GM12878 (cell line): ENCODE data around the gene TCP11L1. TPM values are rescaled to one million over a fixed set of nuclear protein-coding genes. Genes with fewer than 3 reads are reported as not detected.

ENCODE experiments used
- ATAC-seq: fragments of 200-7000 bp; cut with Tn5 transposase; 3 replicates; pipeline ENCODE4 v1.9.1; 2020; ENCODE audit warnings: mild to moderate bottlenecking, moderate library complexity
- BruUV-seq: library from RNA; stranded (reverse); fragments of 400-500 nt; replicated peaks from 2 replicates; lab custom pipeline; 2021; lab: Mats Ljungman, UMichigan
- CTCF ChIA-PET: fragments of 300-600 bp; sonication (Branson Sonifier 250); formaldehyde crosslinking; extraction: SDS; loops from one replicate; lab custom pipeline; 2021; ENCODE audit warnings: inconsistent platforms; lab: Yijun Ruan, JAX
- POLR2A ChIA-PET: fragments of 350-600 bp; formaldehyde crosslinking; extraction: SDS; loops from one replicate; lab custom pipeline; 2021; ENCODE audit warnings: inconsistent platforms; lab: Charles Lee
- RAD21 ChIA-PET: fragments of 300-600 bp; sonication (Branson Sonifier 250); formaldehyde crosslinking; loops from one replicate; lab custom pipeline; 2023; ENCODE audit warnings: antibody characterized with exemption; ENCODE audit not compliant: unreplicated experiment; lab: Charles Lee
- SMC1A ChIA-PET: fragments of 300-600 bp; sonication (Branson Sonifier 250); formaldehyde crosslinking; loops from one replicate; lab custom pipeline; 2023; ENCODE audit not compliant: unreplicated experiment, uncharacterized antibody; lab: Charles Lee
- DNase-seq: peaks from one replicate; pipeline ENCODE4 v3.0.0-alpha.2; 2011; ENCODE audit warnings: low read depth, low spot score
- FAIRE-seq: peaks from 3 replicates; lab custom pipeline; 2011; peaks lifted over from hg19 to GRCh38; lab: Jason Lieb, UNC
- H2AFZ ChIP-seq: 2 replicates; pipeline ENCODE4 v1.6.0; 2011; ENCODE audit warnings: low read depth, low read length, control low read depth; ENCODE audit not compliant: control insufficient read depth
- H3K27ac ChIP-seq: 2 replicates; pipeline ENCODE4 v1.5.1; 2011; ENCODE audit warnings: control low read depth; ENCODE audit not compliant: control insufficient read depth, insufficient read depth
- H3K27me3 ChIP-seq, 2 experiments: replicated peaks in 1 of 2; 2 replicates each; pipeline versions ENCODE4 v1.6.0 to v1.6.1; 2011; ENCODE audit warnings: low read length in 1 of 2; ENCODE audit not compliant: control insufficient read depth in 2 of 2, insufficient read depth in 2 of 2
- H3K36me3 ChIP-seq, 2 experiments: 2 replicates each; pipeline ENCODE4 v1.5.1; 2011; ENCODE audit warnings: low read length in 1 of 2; ENCODE audit not compliant: control insufficient read depth in 2 of 2, insufficient read depth in 2 of 2
- H3K4me1 ChIP-seq: 2 replicates; pipeline ENCODE4 v1.6.1; 2011; ENCODE audit warnings: mild to moderate bottlenecking, low read length, moderate library complexity, mixed read lengths; ENCODE audit not compliant: control insufficient read depth, insufficient read depth
- H3K4me2 ChIP-seq: 2 replicates; pipeline ENCODE4 v1.6.0; 2011; ENCODE audit warnings: control low read depth; ENCODE audit not compliant: control insufficient read depth, insufficient read depth
- H3K4me3 ChIP-seq: fragments of 200-600 bp; sonication (generic); 2 replicates; pipeline ENCODE4 v1.5.1; 2016
- H3K79me2 ChIP-seq: 2 replicates; pipeline ENCODE4 v1.6.0; 2011; ENCODE audit warnings: low read length; ENCODE audit not compliant: control insufficient read depth, insufficient read depth
- H3K9ac ChIP-seq: 2 replicates; pipeline ENCODE4 v1.8.0; 2011; ENCODE audit warnings: low read length, control low read depth, mixed read lengths; ENCODE audit not compliant: control insufficient read depth, insufficient read depth
- H3K9me3 ChIP-seq: replicated peaks from 3 replicates; pipeline ENCODE4 v1.5.1; 2011; ENCODE audit warnings: mild to moderate bottlenecking, low read length; ENCODE audit not compliant: control insufficient read depth, insufficient read depth
- H4K20me1 ChIP-seq: 2 replicates; pipeline ENCODE4 v1.6.0; 2011; ENCODE audit not compliant: control insufficient read depth, insufficient read depth
- ASH2L ChIP-seq: fragments of 300-600, 200-600 bp; sonication (generic); IDR thresholded peaks from 2 replicates; pipeline ENCODE4 v1.6.1; 2017; ENCODE audit warnings: low read depth, mild to moderate bottlenecking, borderline replicate concordance
- ATF3 ChIP-seq: IDR thresholded peaks from 2 replicates; pipeline ENCODE4 v1.6.1; 2011; ENCODE audit warnings: low read depth, mild to moderate bottlenecking, low read length, moderate library complexity, borderline replicate concordance; ENCODE audit errors: extremely low read depth
- BMI1 ChIP-seq: fragments of 450-650 bp; IDR thresholded peaks from 2 replicates; pipeline ENCODE4 v1.6.1; 2016; ENCODE audit warnings: mild to moderate bottlenecking, moderate library complexity, borderline replicate concordance
- E2F8 ChIP-seq: fragments of 450-650 bp; IDR thresholded peaks from 2 replicates; pipeline ENCODE4 v1.6.1; 2018; ENCODE audit warnings: mild to moderate bottlenecking, low read depth, moderate library complexity; ENCODE audit not compliant: partially characterized antibody
- IRF3 ChIP-seq: fragments of 450-650 bp; IDR thresholded peaks from 2 replicates; pipeline ENCODE4 v1.6.1; 2014; ENCODE audit warnings: mild to moderate bottlenecking
- IRF5 ChIP-seq: fragments of 450-650 bp; IDR thresholded peaks from 2 replicates; pipeline ENCODE4 v1.6.1; 2017; ENCODE audit warnings: borderline replicate concordance
- KAT2A ChIP-seq: conservative IDR thresholded peaks from 2 replicates; pipeline ENCODE4 v1.6.1; 2011; ENCODE audit warnings: low read depth, low read length; ENCODE audit not compliant: control insufficient read depth
- KLF5 ChIP-seq: fragments of 450-650 bp; IDR thresholded peaks from 2 replicates; pipeline ENCODE4 v1.6.1; 2014; ENCODE audit warnings: mild to moderate bottlenecking; ENCODE audit not compliant: partially characterized antibody
- MEF2B ChIP-seq: fragments of 450-650 bp; IDR thresholded peaks from 2 replicates; pipeline ENCODE4 v1.6.1; 2018; ENCODE audit warnings: mild to moderate bottlenecking, moderate library complexity; ENCODE audit not compliant: partially characterized antibody, poor library complexity, severe bottlenecking
- NR2F1 ChIP-seq: fragments of 450-650 bp; conservative IDR thresholded peaks from 2 replicates; pipeline ENCODE4 v1.6.1; 2017; ENCODE audit warnings: mild to moderate bottlenecking
- REST ChIP-seq: IDR thresholded peaks from 2 replicates; pipeline ENCODE4 v1.6.1; 2012; ENCODE audit warnings: mild to moderate bottlenecking, low read depth, low read length
- SRF ChIP-seq, 2 experiments: IDR thresholded peaks; 2 replicates each; pipeline ENCODE4 v1.6.1; 2011; ENCODE audit warnings: low read depth in 2 of 2, low read length in 2 of 2, mild to moderate bottlenecking in 1 of 2, moderate library complexity in 1 of 2
- TCF12 ChIP-seq: IDR thresholded peaks from 2 replicates; pipeline ENCODE4 v1.6.1; 2011; ENCODE audit warnings: low read depth, mild to moderate bottlenecking, low read length
- WRNIP1 ChIP-seq: IDR thresholded peaks from 2 replicates; pipeline ENCODE4 v1.6.1; 2011; ENCODE audit warnings: low read depth, low read length, improper control_type of control experiment, borderline replicate concordance
- ZSCAN29 ChIP-seq: fragments of 450-650 bp; IDR thresholded peaks from 2 replicates; pipeline ENCODE4 v1.6.1; 2017; ENCODE audit warnings: mild to moderate bottlenecking, moderate library complexity
- in situ Hi-C: fragments of 300-500 bp; cut with MboI; formaldehyde crosslinking; loops from 9 replicates; pipeline ENCODE4 v1.14.3; 2018; ENCODE audit warnings: mixed read lengths
- intact Hi-C: fragments of 100-400 bp; cut with micrococcal nuclease; formaldehyde crosslinking; loops from one replicate; pipeline ENCODE4 v1.14.2; 2022; ENCODE audit not compliant: unreplicated experiment
- polyA plus RNA-seq, 11 experiments: library from polyadenylated mRNA; depleted of rRNA in 4 of 11; unstranded in 6 of 11; stranded (reverse) in 5 of 11; fragments of >200 nt; fragmentation: Nextera tagmentation in 4 of 11; fragmentation: Illumina TruSeq in 1 of 11; extraction: Ambion mirVana in 4 of 11; extraction: Trizol in 1 of 11; gene quantifications; 1 replicate in 1 of 11; 2 replicates in 10 of 11; pipeline versions ENCODE4 v1.2.1 to v1.2.3, GENCODE V29; 2011 to 2016; ENCODE audit warnings: inconsistent platforms in 2 of 11, missing spikeins in 2 of 11, low read depth in 1 of 11
- total RNA-seq, 4 experiments: library from RNA; depleted of rRNA in 3 of 4; stranded (reverse); fragments of >200 nt in 3 of 4; fragmentation: Illumina TruSeq in 1 of 4; extraction: Trizol in 1 of 4; gene quantifications; 2 replicates each; pipeline versions ENCODE4 v1.2.1 to v1.2.3, GENCODE V29; 2013 to 2021

TCP11L1 gene
- total and polyA plus RNA-seq, 10 of the 15 experiments (the other 5 are each of a cell fraction or from before 2014, with no cell fraction given), result 5.3 to 15.7 (median 13.0) TPM

- no TSS peak for BruUV-seq
- Histone ChIP-seq H4K20me1 (no peaks in the 10 kb centered on the region), H3K4me1 (no peaks in the 10 kb centered on the region), H3K9ac (no peak overlapping the region), H3K4me3 (no peak overlapping the region), H2AFZ (no peak overlapping the region), H3K79me2 (no peaks in the 10 kb centered on the region), H3K9me3 (no peaks in the 10 kb centered on the region), H3K27me3 (no peaks in the 10 kb centered on the region), H3K36me3 (peaks cover 0 to 6% of the 10 kb centered on the region in 2 experiments; a peak in 2 of 4 replicates), H3K4me2 (no peak overlapping the region), H3K27ac (no peak overlapping the region)
- ChIA-PET POLR2A (no interaction called here), CTCF (interaction anchor here (2.1 to 2.4 kb wide), 2 partner anchors 13 to 44 kb away, joined by 6 to 7 read pairs; no protein-coding TSS in a partner anchor), RAD21 (no interaction called here), SMC1A (interaction anchor here (1.0 to 1.4 kb wide), 3 partner anchors 15 to 26 kb away, joined by 3 to 4 read pairs (median 3); no protein-coding TSS in a partner anchor)
- FAIRE-seq, result no peak
- intact Hi-C loops, result no loop called here
- in situ Hi-C loops, result no loop called here
- DNase-seq, result no peak
- ATAC-seq, result no peak
- TF ChIP-seq KAT2A, result no peak
- no peak for TF ChIP-seq WRNIP1
- no peak for TF ChIP-seq IRF5
- no peak for TF ChIP-seq ASH2L
- TF ChIP-seq E2F8, result no peak
- TF ChIP-seq ATF3, result no peak
- no peak for TF ChIP-seq NR2F1
- no peak for TF ChIP-seq TCF12
- TF ChIP-seq KLF5, result no peak
- no peak for TF ChIP-seq SRF (IDR thresholded peaks at IDR 0.05; ENCODE audit: low read depth in 2 of 2, low read length in 2 of 2)
- no peak for TF ChIP-seq REST
- no peak for TF ChIP-seq ZSCAN29
- no peak for TF ChIP-seq IRF3
- no peak for TF ChIP-seq BMI1
- no peak for TF ChIP-seq MEF2B
Measured at GRCh38 chr11:33109294-33109895, 70.0 kb downstream of the TCP11L1 start.
